Fibroblast of lung (primary cell): ENCODE data around the gene CEP164.

ENCODE experiments used
- EZH2 ChIP-seq: IDR thresholded peaks from 2 replicates; pipeline ENCODE4 v1.5.1; 2012; ENCODE audit warnings: low read length, control low read depth, mild to moderate bottlenecking; ENCODE audit errors: missing control alignments
- TF ChIP-seq, protein P1 (sequence below), 2 donors: IDR thresholded peaks in 1 of 2; conservative IDR thresholded peaks in 1 of 2; 1 replicate in 1 of 2; 2 replicates in 1 of 2; pipeline ENCODE4 v1.5.1; 2011 to 2012; ENCODE audit warnings: low read length in 2 of 2, control low read depth in 1 of 2, inconsistent platforms in 1 of 2, low read depth in 1 of 2, mild to moderate bottlenecking in 1 of 2

- TF ChIP-seq, protein P1, sequence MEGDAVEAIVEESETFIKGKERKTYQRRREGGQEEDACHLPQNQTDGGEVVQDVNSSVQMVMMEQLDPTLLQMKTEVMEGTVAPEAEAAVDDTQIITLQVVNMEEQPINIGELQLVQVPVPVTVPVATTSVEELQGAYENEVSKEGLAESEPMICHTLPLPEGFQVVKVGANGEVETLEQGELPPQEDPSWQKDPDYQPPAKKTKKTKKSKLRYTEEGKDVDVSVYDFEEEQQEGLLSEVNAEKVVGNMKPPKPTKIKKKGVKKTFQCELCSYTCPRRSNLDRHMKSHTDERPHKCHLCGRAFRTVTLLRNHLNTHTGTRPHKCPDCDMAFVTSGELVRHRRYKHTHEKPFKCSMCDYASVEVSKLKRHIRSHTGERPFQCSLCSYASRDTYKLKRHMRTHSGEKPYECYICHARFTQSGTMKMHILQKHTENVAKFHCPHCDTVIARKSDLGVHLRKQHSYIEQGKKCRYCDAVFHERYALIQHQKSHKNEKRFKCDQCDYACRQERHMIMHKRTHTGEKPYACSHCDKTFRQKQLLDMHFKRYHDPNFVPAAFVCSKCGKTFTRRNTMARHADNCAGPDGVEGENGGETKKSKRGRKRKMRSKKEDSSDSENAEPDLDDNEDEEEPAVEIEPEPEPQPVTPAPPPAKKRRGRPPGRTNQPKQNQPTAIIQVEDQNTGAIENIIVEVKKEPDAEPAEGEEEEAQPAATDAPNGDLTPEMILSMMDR (conservative IDR thresholded peaks at IDR 0.05 in 1 of 2, IDR thresholded peaks at IDR 0.05 in 1 of 2; ENCODE audit: low read depth in 1 of 2, low read length in 2 of 2) = no peak
- TF ChIP-seq EZH2 = no peak
Measured at GRCh38 chr11:117376517-117376916, 48.9 kb downstream of the CEP164 start.
